GM18951 (cell line): Measurements from ENCODE around the gene CCDC122.

Source experiments
- POLR2A ChIP-seq: IDR thresholded peaks from 4 replicates; pipeline ENCODE4 v1.6.1; 2011; ENCODE audit warnings: mild to moderate bottlenecking; ENCODE audit not compliant: insufficient read length, insufficient read depth; ENCODE audit errors: extremely low read depth
- in situ Hi-C: fragments of 300-500 bp; cut with MboI; formaldehyde crosslinking; loops from one replicate; pipeline ENCODE4 v1.12.0; 2022; ENCODE audit warnings: low sequenced_read_pairs, mixed read lengths, inconsistent platforms; ENCODE audit not compliant: unreplicated experiment

The CCDC122 gene

DNA sequence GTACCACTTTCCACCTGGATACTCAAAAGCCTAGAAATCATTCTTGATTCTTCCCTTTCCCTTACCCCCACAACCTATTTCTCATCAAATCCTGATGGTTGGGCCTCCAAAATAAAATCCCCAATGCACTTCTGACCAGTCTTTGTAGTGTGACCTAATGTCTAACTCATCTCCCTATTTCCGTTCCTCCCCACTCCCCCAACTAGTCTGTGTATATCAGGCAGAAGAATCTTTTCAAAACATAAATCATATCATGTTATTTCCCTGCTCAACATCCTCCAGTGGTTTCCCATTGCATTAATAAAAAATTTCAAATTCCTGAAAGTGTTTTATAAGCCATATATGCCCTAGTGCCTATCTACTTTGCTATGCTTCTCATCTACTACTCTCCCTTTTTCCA lies 17.7 kb downstream of the CCDC122 start:
- TF ChIP-seq POLR2A, result no peak
- in situ Hi-C loops, result no loop called here

DNA sequence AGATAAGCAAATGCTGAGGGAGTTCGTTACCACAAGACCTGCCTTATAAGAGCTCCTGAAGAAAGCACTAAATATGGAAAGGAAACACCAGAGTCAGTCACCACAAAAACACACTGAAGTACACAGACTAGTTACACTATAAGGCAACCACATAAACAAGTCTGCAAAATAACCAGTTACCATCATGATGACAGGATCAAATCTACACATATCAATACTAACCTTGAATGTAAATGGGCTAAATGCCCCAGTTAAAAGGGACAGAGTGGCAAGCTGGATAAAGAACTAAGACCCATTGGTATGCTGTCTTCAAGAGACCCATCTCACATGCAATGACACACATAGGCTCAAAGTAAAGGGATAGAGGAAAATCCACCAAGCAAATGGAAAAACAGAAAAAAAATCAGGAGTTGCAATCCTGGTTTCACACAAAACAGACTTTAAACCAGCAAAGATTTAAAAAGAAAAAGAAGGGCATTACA lies 26.6 kb downstream of the CCDC122 start:
- in situ Hi-C loops, result no loop called here
- no peak for TF ChIP-seq POLR2A

DNA sequence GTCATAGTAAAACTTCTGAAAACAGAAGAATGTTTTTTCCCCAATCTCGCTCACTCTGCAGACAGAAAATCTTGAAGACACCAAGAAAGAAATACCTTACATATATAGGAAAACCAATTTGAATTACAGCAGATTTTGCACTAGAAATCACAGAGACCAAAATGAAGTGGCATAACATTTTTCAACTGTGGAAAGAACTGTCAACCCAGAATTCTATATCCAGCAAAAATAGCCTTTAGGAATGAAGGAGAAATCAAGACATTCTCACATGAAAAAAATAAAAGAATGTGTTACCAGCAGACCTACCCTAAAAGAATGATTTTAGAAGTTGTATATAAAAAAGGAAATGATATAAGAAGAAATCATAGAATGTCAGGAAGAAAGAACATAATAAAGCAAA lies 28.7 kb downstream of the CCDC122 start:
- TF ChIP-seq POLR2A, result no peak
- in situ Hi-C loops, result no loop called here

DNA sequence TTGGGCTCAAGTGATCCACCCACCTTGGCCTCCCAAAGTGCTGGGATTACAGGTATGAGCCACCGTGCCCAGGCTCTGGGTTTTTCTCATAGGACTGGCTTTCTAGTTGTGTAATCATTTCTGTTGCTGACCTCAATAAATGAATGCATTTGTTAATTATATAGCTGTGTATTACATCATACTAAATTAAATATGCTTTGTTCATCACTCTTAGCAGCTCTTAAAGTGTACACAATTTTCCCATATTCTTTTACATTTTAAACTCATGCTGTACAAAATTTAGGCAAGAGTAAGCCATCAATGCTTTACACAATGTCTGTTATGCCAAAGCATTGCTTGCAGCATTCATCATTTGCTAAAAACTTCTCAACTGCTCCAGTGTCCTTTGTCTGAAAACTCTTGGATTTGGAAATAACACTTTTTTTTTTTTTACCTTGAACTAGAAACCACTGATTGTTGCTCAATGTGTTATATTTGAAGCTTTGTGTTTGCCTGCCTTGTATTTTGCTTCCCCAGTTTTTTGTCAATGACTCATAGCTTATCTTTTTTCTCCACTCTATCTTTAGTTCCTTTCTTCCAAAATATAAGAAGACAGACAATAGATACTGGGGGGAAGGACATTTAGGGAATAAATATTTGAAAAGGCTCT lies 31.4 kb downstream of the CCDC122 start:
- in situ Hi-C loops, result no loop called here
- TF ChIP-seq POLR2A, result no peak

DNA sequence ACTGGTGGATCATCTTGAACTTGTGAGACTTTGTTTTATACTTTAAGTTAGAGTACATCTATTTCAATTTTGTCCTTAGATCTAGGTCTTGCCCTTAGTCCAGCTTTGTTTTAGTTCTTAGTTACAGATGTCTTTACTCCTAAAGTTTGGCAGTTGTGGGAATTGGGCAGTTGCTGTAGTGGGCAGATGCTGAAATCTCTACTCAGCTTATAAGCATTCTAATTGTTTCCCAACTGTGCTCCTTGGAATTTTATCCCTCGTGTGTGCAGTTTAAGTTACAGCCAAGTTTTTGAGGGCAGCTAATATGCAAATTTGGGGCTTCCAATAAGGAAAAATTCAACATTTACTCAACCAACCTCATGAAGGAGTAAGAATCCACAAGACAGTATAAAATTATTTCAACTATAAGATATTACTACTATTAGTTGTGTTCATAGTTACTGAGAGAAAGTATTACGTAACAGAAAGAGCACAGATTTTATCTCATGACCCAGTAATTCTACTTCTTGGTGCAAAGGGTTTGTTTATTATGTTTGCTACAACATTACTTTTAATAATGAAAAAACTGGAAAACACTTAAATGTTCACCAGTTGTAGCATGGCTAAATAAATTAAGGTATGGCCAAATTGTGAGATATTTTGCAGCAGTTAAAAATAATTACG lies 32.9 kb downstream of the CCDC122 start:
- in situ Hi-C loops, result no loop called here
- TF ChIP-seq POLR2A, result no peak

DNA sequence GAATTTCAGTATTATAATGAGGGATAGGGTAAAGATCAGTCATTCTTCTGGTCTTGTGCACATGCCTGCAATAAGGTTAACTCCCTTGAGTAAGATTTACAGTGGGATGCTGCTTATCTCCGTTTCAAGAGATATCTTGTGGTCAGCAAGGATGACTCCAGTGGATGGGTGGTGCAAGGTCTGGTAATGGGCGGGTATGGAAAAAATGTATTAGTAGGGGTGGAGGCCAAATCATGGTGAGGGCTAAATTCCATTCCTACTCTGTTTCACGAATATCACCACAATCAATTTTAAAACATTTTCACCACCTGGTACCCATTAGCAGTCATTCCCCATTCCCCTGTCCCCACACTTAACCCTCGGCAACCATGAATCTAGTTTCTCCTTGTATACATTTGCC lies 40.6 kb downstream of the CCDC122 start:
- TF ChIP-seq POLR2A, result no peak
- in situ Hi-C loops, result no loop called here

DNA sequence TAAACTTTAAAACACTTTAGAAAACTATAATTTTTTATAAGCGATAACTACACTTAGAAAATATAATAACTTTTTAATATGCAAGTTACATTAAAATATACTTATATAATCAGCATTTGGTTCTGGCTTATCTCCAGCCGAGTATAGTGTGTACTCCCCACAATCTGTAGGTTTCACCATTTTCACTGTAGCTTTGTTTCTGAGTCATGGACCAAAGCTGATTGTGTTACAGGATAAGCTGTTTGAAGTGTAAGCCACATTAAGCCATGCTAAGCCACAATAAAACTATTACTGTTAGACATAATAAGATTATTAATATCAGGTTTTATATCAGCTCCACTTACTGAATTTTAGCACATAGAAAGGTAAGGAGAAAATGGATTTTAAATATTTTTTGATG lies 43.8 kb downstream of the CCDC122 start:
- no peak for TF ChIP-seq POLR2A
- in situ Hi-C loops, result no loop called here

DNA sequence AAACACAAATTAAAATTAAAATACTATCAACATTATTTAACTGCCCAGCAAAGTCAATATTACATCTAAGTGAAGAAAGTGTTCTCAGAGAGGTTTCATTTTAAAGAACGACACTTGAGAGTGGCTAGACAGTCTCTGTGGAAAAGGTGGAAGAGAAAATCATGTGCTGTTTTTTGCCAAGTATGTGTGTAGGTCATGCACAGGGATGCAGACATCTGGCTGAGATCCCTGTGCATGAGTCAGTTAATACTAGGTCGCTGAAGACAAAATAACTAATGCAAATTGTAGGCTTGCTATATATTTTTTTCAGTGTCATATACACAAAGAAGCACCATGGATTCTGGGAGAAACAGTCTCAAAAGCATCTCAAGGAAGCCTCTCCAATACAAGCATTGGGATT lies 48.5 kb downstream of the CCDC122 start:
- TF ChIP-seq POLR2A, result no peak
- in situ Hi-C loops, result no loop called here

DNA sequence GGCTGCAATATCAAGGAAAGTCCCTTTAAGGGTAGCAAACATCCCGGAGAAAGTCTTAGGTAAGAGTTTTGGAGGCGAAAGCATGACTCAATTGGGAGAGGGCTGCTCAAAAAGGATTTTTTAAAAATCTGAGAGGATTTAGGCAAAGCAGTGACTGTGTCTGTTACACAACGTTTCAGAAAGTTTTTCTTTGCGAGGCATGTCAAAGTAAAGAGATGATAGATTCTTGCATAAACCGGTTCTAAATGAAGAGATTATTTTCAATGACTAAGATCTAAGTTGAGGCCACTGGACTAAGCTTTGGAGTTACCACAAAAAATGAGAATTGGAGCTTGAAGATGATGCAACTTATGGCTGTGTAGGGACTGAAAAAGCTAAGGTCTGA lies 49.1 kb downstream of the CCDC122 start:
- in situ Hi-C loops, result no loop called here
- TF ChIP-seq POLR2A, result no peak

DNA sequence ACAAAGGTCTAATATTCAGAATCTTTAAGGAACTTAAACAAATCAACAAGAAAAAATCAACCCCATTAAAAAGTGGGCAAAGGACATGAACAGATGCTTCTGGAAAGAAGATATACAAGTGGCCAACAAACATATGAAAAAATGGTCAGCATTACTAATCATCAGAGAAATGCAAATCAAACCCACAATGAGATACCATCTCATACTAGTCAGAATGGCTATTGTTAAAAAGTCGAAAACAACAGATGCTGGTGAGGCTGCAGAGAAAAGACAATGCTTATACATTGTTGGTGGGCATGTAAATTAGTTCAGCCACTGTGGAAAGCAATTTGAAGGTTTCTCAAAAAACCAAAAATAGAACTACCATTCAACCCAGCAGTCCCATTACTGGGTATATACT lies 54.9 kb downstream of the CCDC122 start:
- in situ Hi-C loops, result loop anchor here (25.0 kb wide), 1 partner anchor 862 kb away; no protein-coding TSS in a partner anchor

DNA sequence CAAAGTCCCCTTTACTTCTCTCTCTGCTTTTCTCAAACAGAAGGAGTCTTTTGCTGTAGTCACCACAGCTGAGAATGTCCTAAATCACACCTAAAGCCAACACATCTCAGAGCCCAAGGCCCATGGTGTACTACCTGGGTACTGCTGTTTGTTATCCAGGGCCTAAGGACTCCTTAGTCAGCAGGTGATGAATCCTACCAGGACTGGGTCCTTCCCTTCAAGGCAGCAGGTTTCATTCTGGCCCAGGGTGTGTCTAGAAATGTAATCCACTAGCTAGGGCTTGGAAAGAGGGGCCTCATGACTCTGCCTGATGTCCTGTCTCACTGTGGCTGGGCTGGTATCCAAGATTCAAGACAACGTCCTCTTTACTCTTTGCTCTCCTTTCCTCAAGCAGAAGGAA lies 56.6 kb downstream of the CCDC122 start:
- in situ Hi-C loops, result loop anchor here (25.0 kb wide), 1 partner anchor 861 kb away; no protein-coding TSS in a partner anchor
- no peak for TF ChIP-seq POLR2A

DNA sequence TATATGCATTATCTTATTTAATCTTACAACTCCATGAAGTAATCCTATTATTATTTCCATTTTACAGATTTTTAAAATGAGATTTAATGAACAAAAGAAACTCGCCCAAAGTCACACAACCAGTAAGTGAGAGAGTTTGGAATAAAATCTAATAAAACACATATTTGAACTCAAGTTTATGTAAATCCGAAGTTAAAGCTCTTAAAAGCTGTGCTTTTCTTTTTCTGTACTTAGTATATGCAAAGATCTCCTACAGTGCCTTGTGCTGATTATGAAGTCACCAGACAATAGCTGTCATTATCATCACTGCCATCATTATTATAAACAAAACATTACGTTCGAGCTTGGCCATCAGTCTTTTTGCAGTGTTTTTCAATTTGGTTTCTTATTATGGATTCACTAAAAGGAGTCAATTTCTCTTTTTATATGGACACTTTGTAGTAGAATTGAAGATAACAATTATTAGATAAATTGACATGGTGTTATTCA lies 63.1 kb downstream of the CCDC122 start:
- in situ Hi-C loops, result loop anchor here (25.0 kb wide), 1 partner anchor 854 kb away; no protein-coding TSS in a partner anchor
- TF ChIP-seq POLR2A, result no peak

DNA sequence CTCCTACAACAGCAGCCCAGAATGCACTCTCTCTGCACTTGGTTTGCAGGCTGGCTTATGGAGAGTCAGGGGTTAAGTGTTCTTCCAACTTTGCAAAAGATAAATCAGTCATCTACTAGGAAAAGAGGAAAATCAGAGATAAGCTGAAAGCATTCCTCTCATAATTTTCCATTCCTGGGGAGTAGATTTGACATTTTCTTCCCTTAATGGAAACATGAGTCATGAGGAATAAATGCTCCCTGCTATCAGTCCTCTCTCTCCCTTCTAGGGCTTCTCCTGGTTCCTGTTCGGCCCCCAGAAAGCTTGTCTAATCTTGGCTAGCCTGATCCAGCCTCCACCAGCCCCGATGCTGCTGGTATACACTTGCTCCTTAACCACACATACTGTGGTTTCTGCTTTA lies 64.3 kb downstream of the CCDC122 start:
- in situ Hi-C loops, result loop anchor here (25.0 kb wide), 1 partner anchor 853 kb away; no protein-coding TSS in a partner anchor
- no peak for TF ChIP-seq POLR2A

DNA sequence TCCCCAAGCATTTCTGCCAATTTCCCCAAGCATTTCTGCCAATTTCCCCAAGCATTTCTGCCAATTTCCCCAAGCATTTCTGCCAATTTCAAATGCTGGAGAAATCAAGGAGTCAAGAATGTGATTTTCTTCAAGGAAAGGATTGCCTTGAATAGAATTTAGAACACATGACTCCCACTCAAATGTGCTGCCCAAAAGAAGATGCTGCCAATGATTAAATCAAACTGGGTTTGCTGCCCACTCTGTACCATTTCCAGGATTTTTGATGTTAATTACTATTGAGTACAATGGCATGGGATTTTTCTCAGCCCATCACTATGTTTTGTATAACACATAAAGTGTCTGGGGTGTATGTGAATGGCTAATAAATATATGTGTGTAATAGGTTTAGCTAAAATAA lies 70.9 kb downstream of the CCDC122 start:
- in situ Hi-C loops, result loop anchor here (25.0 kb wide), 1 partner anchor 846 kb away; no protein-coding TSS in a partner anchor

DNA sequence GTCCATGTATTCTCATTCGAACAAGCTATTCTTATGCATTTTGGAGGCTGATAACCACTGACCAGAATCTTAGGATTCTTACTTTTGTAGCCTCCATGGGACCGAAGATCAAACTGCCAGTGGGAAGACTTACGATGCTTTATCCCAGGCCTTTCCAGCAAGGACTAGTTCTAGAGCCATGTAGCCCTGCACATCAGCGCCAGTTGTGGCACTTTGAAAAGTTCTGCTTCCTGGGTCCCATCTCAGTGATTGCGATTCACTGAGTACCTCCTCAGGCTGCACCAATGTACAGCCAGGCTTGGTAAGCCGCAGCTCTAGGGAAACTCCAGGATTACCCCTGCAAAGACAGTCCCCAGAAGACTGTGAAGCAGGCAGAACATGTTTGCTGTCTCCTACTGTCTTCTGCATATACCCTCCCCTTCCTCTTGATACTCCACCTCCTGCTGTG lies 73.8 kb downstream of the CCDC122 start:
- TF ChIP-seq POLR2A, result no peak

More for the DNA sequence above, 70.9 kb downstream of the CCDC122 start:
- TF ChIP-seq POLR2A, result no peak

More for the DNA sequence above, 73.8 kb downstream of the CCDC122 start:
- in situ Hi-C loops, result loop anchor here (25.0 kb wide), 1 partner anchor 843 kb away; no protein-coding TSS in a partner anchor
